Measurements from ENCODE around the gene SOX10.
"Not testable (repeated sequence)": the region's sequence is repeated elsewhere in the genome, so short reads cannot be mapped to it uniquely, and the experiment has no call there.

SOX10 gene

GRCh38 chr22:37947142-37947795 is 37.1 kb downstream of the SOX10 start:
- not testable (repeated sequence) for H3K4me2 ChIP-seq (ENCODE audit: low read length); H3K9ac ChIP-seq (ENCODE audit: low read length); H2BK120ac ChIP-seq (ENCODE audit: low read depth, low read length); H2AK5ac ChIP-seq (ENCODE audit: low read length); H4K5ac ChIP-seq (ENCODE audit: low read length); H3K56ac ChIP-seq (ENCODE audit: low read length); H3K79me2 ChIP-seq (ENCODE audit: control insufficient read depth, insufficient read depth, low read length); H3K4me3 ChIP-seq (ENCODE audit: low read length); DNase-seq; H2BK15ac ChIP-seq (replicated peaks; ENCODE audit: low read depth); H3K23ac ChIP-seq (ENCODE audit: low read length); H2BK5ac ChIP-seq (ENCODE audit: low read length); H3K4me1 ChIP-seq (ENCODE audit: control insufficient read depth, low read depth, low read length); H3K79me1 ChIP-seq (ENCODE audit: low read length); H3K18ac ChIP-seq (ENCODE audit: low read length); H3K27me3 ChIP-seq (ENCODE audit: insufficient read depth, low read length, poor library complexity); H3K36me3 ChIP-seq (ENCODE audit: control insufficient read depth, insufficient read depth, low read length); H3K4ac ChIP-seq (ENCODE audit: low read depth, low read length); H4K8ac ChIP-seq (ENCODE audit: low read depth, low read length); H3K27ac ChIP-seq (ENCODE audit: low read depth, low read length)
- no CpG with 5 or more reads among the region's 14 CpGs for WGBS (ENCODE audit: extremely low coverage, insufficient coverage, low lambda C conversion rate)

- WGBS (ENCODE audit: extremely low coverage, insufficient coverage, low lambda C conversion rate): no CpG with 5 or more reads among the region's 11 CpGs
These were observed 39.9 kb downstream of the SOX10 start for GRCh38 chr22:37944423-37944822.

DNA sequence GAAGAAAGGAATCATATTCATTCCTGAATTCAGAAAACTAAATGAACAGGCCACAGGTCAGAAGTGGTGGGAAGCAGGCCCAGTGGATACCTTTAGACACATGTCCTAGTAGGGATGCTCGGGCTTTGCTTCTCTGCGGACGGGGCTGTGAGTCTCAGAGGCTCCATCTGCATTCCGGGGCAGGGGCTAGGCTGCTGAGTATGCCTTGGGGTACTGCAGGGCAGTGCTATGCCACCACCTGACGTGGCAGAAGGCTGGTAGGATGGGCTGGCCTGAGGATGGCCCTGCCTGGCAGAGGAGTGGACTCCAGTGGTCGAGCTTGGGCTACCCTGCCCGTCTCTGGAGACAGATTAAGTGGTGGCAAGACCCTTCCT is 40.5 kb downstream of the SOX10 start:
- Histone ChIP-seq H3K23ac (ENCODE audit: low read length) (no peak overlapping the region), H3K9ac (ENCODE audit: low read length) (no peak overlapping the region), H3K56ac (ENCODE audit: low read length) (no peak overlapping the region), H2BK5ac (ENCODE audit: low read length) (no peak overlapping the region), H3K27me3 (ENCODE audit: insufficient read depth, low read length, poor library complexity) (no peaks in the 10 kb centered on the region), H2AK5ac (ENCODE audit: low read length) (no peak overlapping the region), H3K18ac (ENCODE audit: low read length) (no peak overlapping the region), H3K27ac (ENCODE audit: low read depth, low read length) (no peak overlapping the region), H3K4me1 (ENCODE audit: control insufficient read depth, low read depth, low read length) (no peaks in the 10 kb centered on the region), H3K4ac (ENCODE audit: low read depth, low read length) (no peak overlapping the region), H2BK15ac (replicated peaks; ENCODE audit: low read depth) (no peak overlapping the region), H3K4me2 (ENCODE audit: low read length) (no peak overlapping the region), H4K8ac (ENCODE audit: low read depth, low read length) (no peak overlapping the region), H3K36me3 (ENCODE audit: control insufficient read depth, insufficient read depth, low read length) (peaks cover 4% of the 10 kb centered on the region), H3K79me1 (ENCODE audit: low read length) (no peaks in the 10 kb centered on the region), H3K79me2 (ENCODE audit: control insufficient read depth, insufficient read depth, low read length) (no peaks in the 10 kb centered on the region), H3K4me3 (ENCODE audit: low read length) (no peak overlapping the region), H4K5ac (ENCODE audit: low read length) (no peak overlapping the region), H2BK120ac (ENCODE audit: low read depth, low read length) (no peak overlapping the region)
- no peak for DNase-seq
- WGBS (ENCODE audit: extremely low coverage, insufficient coverage, low lambda C conversion rate): no CpG with 5 or more reads among the region's 7 CpGs

More at GRCh38 chr22:37944423-37944822, 39.9 kb downstream of the SOX10 start:
- H3K4me3 ChIP-seq (ENCODE audit: low read length); H2BK15ac ChIP-seq (replicated peaks; ENCODE audit: low read depth); H3K79me2 ChIP-seq (ENCODE audit: control insufficient read depth, insufficient read depth, low read length); H3K23ac ChIP-seq (ENCODE audit: low read length); H3K18ac ChIP-seq (ENCODE audit: low read length); H3K79me1 ChIP-seq (ENCODE audit: low read length); H3K27me3 ChIP-seq (ENCODE audit: insufficient read depth, low read length, poor library complexity); H2BK120ac ChIP-seq (ENCODE audit: low read depth, low read length); H3K4me2 ChIP-seq (ENCODE audit: low read length); H3K36me3 ChIP-seq (ENCODE audit: control insufficient read depth, insufficient read depth, low read length); DNase-seq; H4K8ac ChIP-seq (ENCODE audit: low read depth, low read length); H4K5ac ChIP-seq (ENCODE audit: low read length); H3K9ac ChIP-seq (ENCODE audit: low read length); H3K4me1 ChIP-seq (ENCODE audit: control insufficient read depth, low read depth, low read length); H3K4ac ChIP-seq (ENCODE audit: low read depth, low read length); H3K27ac ChIP-seq (ENCODE audit: low read depth, low read length); H2BK5ac ChIP-seq (ENCODE audit: low read length); H2AK5ac ChIP-seq (ENCODE audit: low read length); H3K56ac ChIP-seq (ENCODE audit: low read length): not testable (repeated sequence)

- no peak overlapping the region for H3K4me3 ChIP-seq (ENCODE audit: low read length)
- H3K27ac ChIP-seq (ENCODE audit: low read depth, low read length): no peak overlapping the region
- no CpG with 5 or more reads among the region's 12 CpGs for WGBS (ENCODE audit: extremely low coverage, insufficient coverage, low lambda C conversion rate)
- H2BK120ac ChIP-seq (ENCODE audit: low read depth, low read length): no peak overlapping the region
- H3K9ac ChIP-seq (ENCODE audit: low read length): no peak overlapping the region
- H3K36me3 ChIP-seq (ENCODE audit: control insufficient read depth, insufficient read depth, low read length): peaks cover 4% of the 10 kb centered on the region
- no peak overlapping the region for H2AK5ac ChIP-seq (ENCODE audit: low read length)
- H3K4ac ChIP-seq (ENCODE audit: low read depth, low read length): no peak overlapping the region
- H2BK15ac ChIP-seq (replicated peaks; ENCODE audit: low read depth): no peak overlapping the region
- no peak overlapping the region for H4K5ac ChIP-seq (ENCODE audit: low read length)
- H3K4me1 ChIP-seq (ENCODE audit: control insufficient read depth, low read depth, low read length): no peaks in the 10 kb centered on the region
- H3K4me2 ChIP-seq (ENCODE audit: low read length): no peak overlapping the region
- no peaks in the 10 kb centered on the region for H3K79me2 ChIP-seq (ENCODE audit: control insufficient read depth, insufficient read depth, low read length)
- H3K27me3 ChIP-seq (ENCODE audit: insufficient read depth, low read length, poor library complexity): no peaks in the 10 kb centered on the region
- no peak for DNase-seq
- H3K56ac ChIP-seq (ENCODE audit: low read length): no peak overlapping the region
- H4K8ac ChIP-seq (ENCODE audit: low read depth, low read length): no peak overlapping the region
- no peak overlapping the region for H3K23ac ChIP-seq (ENCODE audit: low read length)
- H3K79me1 ChIP-seq (ENCODE audit: low read length): no peaks in the 10 kb centered on the region
- no peak overlapping the region for H3K18ac ChIP-seq (ENCODE audit: low read length)
- H2BK5ac ChIP-seq (ENCODE audit: low read length): no peak overlapping the region
These were observed 41.1 kb downstream of the SOX10 start for GRCh38 chr22:37943136-37943824.

DNA sequence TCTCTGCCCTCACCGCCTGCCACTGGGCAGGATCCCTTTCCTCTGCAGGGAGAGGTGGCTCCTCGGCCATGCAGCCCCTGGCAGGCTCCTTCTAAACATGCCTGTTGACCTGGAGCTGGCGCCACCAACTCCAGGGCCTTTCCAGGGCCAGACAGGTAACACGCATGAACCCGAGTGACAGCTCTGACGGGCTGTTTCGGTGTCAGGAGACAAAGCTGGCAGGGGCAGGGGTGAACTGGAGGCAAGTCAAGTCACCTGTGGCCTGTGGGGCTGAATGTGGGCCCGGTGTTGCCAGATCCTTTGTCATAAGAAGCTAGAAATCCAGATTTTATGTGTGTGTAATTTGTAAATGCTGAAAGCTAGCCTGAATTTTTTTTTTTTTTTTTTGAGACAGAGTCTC is 42.2 kb downstream of the SOX10 start:
- H2BK120ac ChIP-seq (ENCODE audit: low read depth, low read length): no peak overlapping the region
- DNase-seq: no peak
- no peak overlapping the region for H3K4me3 ChIP-seq (ENCODE audit: low read length)
- H3K79me1 ChIP-seq (ENCODE audit: low read length): no peaks in the 10 kb centered on the region
- no peak overlapping the region for H3K4me2 ChIP-seq (ENCODE audit: low read length)
- no peaks in the 10 kb centered on the region for H3K79me2 ChIP-seq (ENCODE audit: control insufficient read depth, insufficient read depth, low read length)
- no peaks in the 10 kb centered on the region for H3K4me1 ChIP-seq (ENCODE audit: control insufficient read depth, low read depth, low read length)
- no peak overlapping the region for H3K23ac ChIP-seq (ENCODE audit: low read length)
- no peak overlapping the region for H3K27ac ChIP-seq (ENCODE audit: low read depth, low read length)
- H3K27me3 ChIP-seq (ENCODE audit: insufficient read depth, low read length, poor library complexity): no peaks in the 10 kb centered on the region
- no peak overlapping the region for H2AK5ac ChIP-seq (ENCODE audit: low read length)
- H2BK5ac ChIP-seq (ENCODE audit: low read length): no peak overlapping the region
- H3K18ac ChIP-seq (ENCODE audit: low read length): no peak overlapping the region
- no peak overlapping the region for H3K56ac ChIP-seq (ENCODE audit: low read length)
- no peak overlapping the region for H4K8ac ChIP-seq (ENCODE audit: low read depth, low read length)
- no CpG with 5 or more reads among the region's 8 CpGs for WGBS (ENCODE audit: extremely low coverage, insufficient coverage, low lambda C conversion rate)
- peaks cover 7% of the 10 kb centered on the region for H3K36me3 ChIP-seq (ENCODE audit: control insufficient read depth, insufficient read depth, low read length)
- no peak overlapping the region for H3K9ac ChIP-seq (ENCODE audit: low read length)
- no peak overlapping the region for H4K5ac ChIP-seq (ENCODE audit: low read length)
- no peak overlapping the region for H2BK15ac ChIP-seq (replicated peaks; ENCODE audit: low read depth)
- no peak overlapping the region for H3K4ac ChIP-seq (ENCODE audit: low read depth, low read length)
